ENCODE results near the gene AHRR. TPM values are rescaled to one million over a fixed set of nuclear protein-coding genes. Genes with fewer than 3 reads are reported as not detected.

The AHRR gene
- total and polyA plus RNA-seq, 2 experiments from 2014 or later: 0.27 to 1.8 TPM

- TF ChIP-seq ZNF462 (CRISPR knock-in tag; IDR thresholded peaks at IDR 0.05): no peak
These were observed 8.3 kb downstream of the AHRR start (continued) for GRCh38 chr5:329768-330167.

GRCh38 chr5:332843-333242, 11.3 kb downstream of the AHRR start:
- Mint-ChIP-seq H3K27ac (no peak overlapping the region), H3K9me3 (no peaks in the 10 kb centered on the region), H3K27me3 (ENCODE audit: insufficient read depth, low read depth, poor library complexity) (no peaks in the 10 kb centered on the region), H3K36me3 (ENCODE audit: low read depth) (no peaks in the 10 kb centered on the region), H3K4me1 (no peaks in the 10 kb centered on the region; the same call in 1 of the 3 replicates), H3K4me3 (no peak overlapping the region)
- Histone ChIP-seq H4K20me1 (replicated peaks; ENCODE audit: insufficient read depth) (no peaks in the 10 kb centered on the region), H3K79me2 (replicated peaks; ENCODE audit: insufficient read depth) (no peaks in the 10 kb centered on the region), H3K9me2 (ENCODE audit: insufficient read depth) (no peaks in the 10 kb centered on the region), H3K27me3 (ENCODE audit: insufficient read depth) (no peaks in the 10 kb centered on the region), H3K4me1 (ENCODE audit: insufficient read depth) (no peaks in the 10 kb centered on the region), H3F3A (replicated peaks; ENCODE audit: low read depth) (no peaks in the 10 kb centered on the region), H3K4me3 (no peak overlapping the region), H3K36me3 (ENCODE audit: insufficient read depth) (no peaks in the 10 kb centered on the region), H2AFZ (no peak overlapping the region), H3K27ac (ENCODE audit: low read depth) (no peak overlapping the region), H3K4me2 (no peak overlapping the region)
- DNase-seq (ENCODE audit: low spot score) (no peak), ATAC-seq (no peak)
- TF ChIP-seq EZH2 (IDR thresholded peaks at IDR 0.05; ENCODE audit: low read depth, unreplicated experiment) (no peak), STAT1 (IDR thresholded peaks at IDR 0.05; ENCODE audit: unreplicated experiment) (no peak), CTCF (conservative IDR thresholded peaks at IDR 0.05; ENCODE audit: low read depth in 2 of 2) (no peak), ZNF462 (CRISPR knock-in tag; IDR thresholded peaks at IDR 0.05) (no peak), ETS1 (IDR thresholded peaks at IDR 0.05) (no peak), JUNB (IDR thresholded peaks at IDR 0.05; ENCODE audit: unreplicated experiment) (no peak)
